GM18861 (cell line): ENCODE data around the gene TEKTIP1.
"Not testable (repeated sequence)": the region's sequence is repeated elsewhere in the genome, so short reads cannot be mapped to it uniquely, and the experiment has no call there.

Experiments used
- ATAC-seq: cut with Tn5 transposase; IDR thresholded peaks from one replicate; pipeline ENCODE4 v1.9.1; 2021; ENCODE audit not compliant: unreplicated experiment

TEKTIP1 gene

GRCh38 chr19:3581792-3582191, 42.8 kb downstream of the TEKTIP1 start:
- not testable (repeated sequence) for ATAC-seq

DNA sequence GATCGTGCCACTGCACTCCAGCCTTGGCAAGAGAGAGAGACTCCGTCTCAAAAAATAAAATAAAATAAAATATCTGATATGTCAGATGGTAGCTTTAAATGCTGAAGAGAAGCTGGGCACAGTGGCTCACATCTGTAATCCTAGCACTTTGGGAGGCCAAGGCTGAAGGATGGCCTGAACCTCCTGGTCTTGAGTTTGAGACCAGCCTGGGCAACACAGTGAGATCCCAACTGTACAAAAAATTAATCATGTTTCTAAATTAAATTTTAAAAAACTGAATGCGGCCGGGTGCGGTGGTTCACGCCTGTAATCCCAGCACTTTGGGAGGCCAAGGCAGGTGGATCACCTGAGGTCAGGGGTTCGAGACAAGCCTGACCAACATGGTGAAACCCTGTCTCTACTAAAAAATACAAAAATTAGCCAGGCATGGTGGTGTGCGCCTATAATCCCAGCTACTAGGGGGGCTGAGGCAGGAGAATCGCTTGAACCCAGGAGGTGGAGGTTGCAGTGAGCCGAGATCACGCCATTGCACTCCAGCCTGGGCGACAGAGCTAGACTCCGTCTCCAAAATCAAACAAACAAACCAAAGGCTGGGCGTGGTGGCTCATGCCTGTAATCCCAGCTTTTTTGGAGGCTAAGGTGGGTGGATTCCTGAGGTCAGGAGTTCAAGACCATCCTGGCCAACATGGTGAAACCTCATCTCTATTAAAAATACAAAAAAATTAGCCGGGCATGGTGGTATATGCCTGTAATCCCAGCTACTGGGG, 45.2 kb downstream of the TEKTIP1 start:
- not testable (repeated sequence) for ATAC-seq

- ATAC-seq: no peak
These were observed 46.5 kb downstream of the TEKTIP1 start, which contains the start of gene GIPC3 for GRCh38 chr19:3585301-3586126. GIPC3 (plus strand) TSS chr19:3585478; CDS start chr19:3585598, 120 bp downstream.

GRCh38 chr19:3586127-3586626, 47.2 kb downstream of the TEKTIP1 start:
- ATAC-seq: no peak

GRCh38 chr19:3586707-3587346, 47.9 kb downstream of the TEKTIP1 start:
- ATAC-seq: no peak

- no peak for ATAC-seq
These were observed 50.5 kb downstream of the TEKTIP1 start for GRCh38 chr19:3589439-3589838.

DNA sequence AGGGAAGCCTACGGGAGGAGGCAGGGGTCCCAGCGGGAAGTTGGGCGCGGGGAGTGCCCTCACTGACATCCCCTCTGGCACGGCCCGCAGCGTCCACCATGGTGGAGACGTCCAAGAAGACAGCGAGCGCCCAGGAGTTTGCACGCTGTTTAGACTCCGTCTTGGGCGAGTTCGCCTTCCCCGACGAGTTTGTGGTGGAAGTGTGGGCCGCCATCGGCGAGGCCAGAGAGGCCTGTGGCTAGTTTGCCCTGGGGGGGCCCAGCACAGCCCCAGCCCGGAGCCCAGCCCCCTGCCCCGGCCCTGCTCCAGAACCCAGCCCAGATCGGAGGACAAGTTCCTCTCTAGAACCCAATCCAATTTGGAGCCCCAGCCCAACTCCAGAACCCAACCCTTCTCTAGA, 51.0 kb downstream of the TEKTIP1 start:
- ATAC-seq: no peak

DNA sequence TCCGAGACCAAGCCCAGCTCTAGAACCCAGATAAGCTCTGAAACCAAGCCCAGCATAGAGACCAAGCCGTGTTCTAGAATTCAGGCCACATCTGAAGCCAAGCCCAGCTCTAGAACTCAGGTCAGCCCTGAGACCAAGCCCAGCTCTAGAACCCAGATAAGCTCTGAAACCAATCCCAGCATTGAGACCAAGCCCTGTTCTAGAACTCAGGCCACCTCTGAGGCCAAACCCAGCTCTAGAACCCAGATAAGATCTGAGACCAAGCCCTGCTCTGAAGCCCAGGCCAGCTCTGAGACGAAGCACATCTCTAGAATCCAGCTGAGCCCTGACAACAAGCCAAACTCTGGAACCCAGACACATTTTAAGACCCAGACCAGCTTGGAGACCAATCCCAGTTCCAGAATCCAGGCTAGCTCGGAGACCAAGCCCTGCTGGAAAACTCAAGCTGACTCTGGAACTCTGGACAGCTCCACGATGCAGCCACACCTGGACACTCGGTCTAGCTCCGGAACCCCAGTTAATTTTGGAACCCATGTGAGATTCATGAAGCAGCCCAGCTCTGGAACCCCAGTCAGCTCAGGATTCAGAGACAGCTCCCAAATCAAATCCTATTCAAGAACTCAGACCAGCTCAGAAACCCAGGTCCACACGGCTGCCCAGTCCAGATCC, 52.2 kb downstream of the TEKTIP1 start:
- no peak for ATAC-seq

DNA sequence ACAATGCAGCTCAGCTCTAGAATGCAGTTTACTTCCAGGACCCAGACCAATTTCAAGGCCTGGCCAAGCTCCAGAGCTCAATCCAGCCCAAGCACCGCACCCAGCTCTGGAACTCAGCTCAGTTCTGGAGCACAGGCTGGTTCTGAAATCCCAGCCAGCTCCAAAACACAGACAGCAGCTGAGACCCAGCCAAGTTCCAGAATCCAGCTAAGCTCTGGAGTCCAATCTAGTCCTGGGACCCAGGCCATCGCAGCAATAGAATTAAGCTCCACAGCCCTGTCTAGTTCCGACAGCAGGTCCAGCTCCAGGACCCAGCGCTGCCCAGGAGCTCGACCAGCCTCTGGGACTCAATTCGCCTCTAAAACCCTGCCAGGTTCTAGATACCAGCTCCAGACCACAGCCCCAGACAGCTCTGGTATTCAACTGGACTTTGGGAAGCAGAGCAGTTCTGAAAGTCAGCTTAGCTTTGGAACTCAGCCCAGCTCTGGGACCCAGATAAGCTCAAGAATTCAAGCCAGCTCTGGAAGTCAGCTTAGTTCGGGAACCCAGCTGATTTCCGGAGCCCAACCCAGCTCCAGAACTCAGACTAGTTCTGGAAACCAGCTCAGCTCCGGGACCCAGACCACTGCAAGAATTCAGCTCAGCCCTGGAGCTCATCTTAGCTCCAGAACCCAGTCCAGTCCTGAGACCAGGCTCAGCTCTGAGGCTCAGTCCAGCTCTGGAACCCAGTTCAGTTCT, 53.1 kb downstream of the TEKTIP1 start:
- no peak for ATAC-seq

GRCh38 chr19:3593156-3593555, 54.2 kb downstream of the TEKTIP1 start:
- no peak for ATAC-seq
